Neuronal stem cell (in vitro differentiated cells): Measurements from ENCODE around the gene FERMT2.

Experiments
- DNase-seq: peaks from one replicate; pipeline ENCODE4 v3.0.0-alpha.2; 2013; ENCODE audit warnings: low spot score
- H2AFZ ChIP-seq: one replicate; pipeline ENCODE4 v1.6.1; 2013; ENCODE audit warnings: mild to moderate bottlenecking, low read length, inconsistent platforms
- H2AK5ac ChIP-seq: 2 replicates; pipeline ENCODE4 v1.6.1; 2013; ENCODE audit warnings: low read depth, mild to moderate bottlenecking, inconsistent platforms, low read length, moderate library complexity, mixed read lengths
- H2BK120ac ChIP-seq: 2 replicates; pipeline ENCODE4 v1.6.1; 2013; ENCODE audit warnings: low read depth, mild to moderate bottlenecking, inconsistent platforms, low read length, moderate library complexity, mixed read lengths
- H2BK12ac ChIP-seq: one replicate; pipeline ENCODE4 v1.6.1; 2013; ENCODE audit warnings: low read length, inconsistent platforms
- H2BK15ac ChIP-seq: 2 replicates; pipeline ENCODE4 v1.6.1; 2013; ENCODE audit warnings: mild to moderate bottlenecking, low read length, inconsistent platforms, mixed read lengths
- H2BK5ac ChIP-seq: one replicate; pipeline ENCODE4 v1.6.1; 2013; ENCODE audit warnings: inconsistent platforms, mild to moderate bottlenecking, low read length, moderate library complexity
- H3K14ac ChIP-seq: one replicate; pipeline ENCODE4 v1.6.1; 2013; ENCODE audit warnings: low read length, inconsistent platforms
- H3K18ac ChIP-seq: 2 replicates; pipeline ENCODE4 v1.6.1; 2013; ENCODE audit warnings: low read length, inconsistent platforms
- H3K23ac ChIP-seq: 2 replicates; pipeline ENCODE4 v1.6.1; 2013; ENCODE audit warnings: low read depth, mild to moderate bottlenecking, mixed read lengths, low read length, inconsistent platforms; ENCODE audit not compliant: poor library complexity
- H3K27ac ChIP-seq: replicated peaks from 3 replicates; pipeline ENCODE4 v1.5.1; 2013; ENCODE audit warnings: low read length, inconsistent platforms
- H3K27me3 ChIP-seq, 3 experiments: 2 replicates each; pipeline ENCODE4 v1.6.1; 2013; ENCODE audit warnings: low read length in 3 of 3, mild to moderate bottlenecking in 2 of 3, inconsistent platforms in 1 of 3, low read depth in 1 of 3, mixed read lengths in 1 of 3, moderate library complexity in 1 of 3; ENCODE audit not compliant: control insufficient read depth in 3 of 3, insufficient read depth in 3 of 3
- H3K36me3 ChIP-seq, 2 donors: replicated peaks in 1 of 2; 2 replicates each; pipeline ENCODE4 v1.6.1; 2013; ENCODE audit warnings: low read length in 2 of 2; ENCODE audit not compliant: control insufficient read depth in 2 of 2, insufficient read depth in 2 of 2
- H3K4ac ChIP-seq: 2 replicates; pipeline ENCODE4 v1.6.1; 2013; ENCODE audit warnings: inconsistent platforms, mild to moderate bottlenecking, low read length, moderate library complexity
- H3K4me1 ChIP-seq, 2 donors: 1 replicate in 1 of 2; 2 replicates in 1 of 2; pipeline ENCODE4 v1.6.1; 2013; ENCODE audit warnings: low read length in 2 of 2, low read depth in 1 of 2; ENCODE audit not compliant: control insufficient read depth in 2 of 2, insufficient read depth in 1 of 2
- H3K4me2 ChIP-seq: one replicate; pipeline ENCODE4 v1.6.1; 2013; ENCODE audit warnings: mild to moderate bottlenecking, low read length, inconsistent platforms; ENCODE audit not compliant: insufficient read depth, poor library complexity, severe bottlenecking
- H3K4me3 ChIP-seq, 2 donors: 2 replicates each; pipeline ENCODE4 v1.5.1; 2013; ENCODE audit warnings: low read length in 2 of 2, mild to moderate bottlenecking in 2 of 2, inconsistent platforms in 1 of 2, moderate library complexity in 1 of 2
- H3K79me1 ChIP-seq: one replicate; pipeline ENCODE4 v1.6.1; 2013; ENCODE audit warnings: low read depth, mild to moderate bottlenecking, inconsistent platforms, low read length, moderate library complexity
- H3K9ac ChIP-seq: one replicate; pipeline ENCODE4 v1.6.1; 2013; ENCODE audit warnings: mild to moderate bottlenecking, low read depth, low read length, inconsistent platforms; ENCODE audit not compliant: poor library complexity
- H3K9me3 ChIP-seq, 2 donors: replicated peaks in 1 of 2; 2 replicates each; pipeline versions ENCODE3 to v1.6.1; 2013; ENCODE audit warnings: low read length in 2 of 2, mild to moderate bottlenecking in 2 of 2, inconsistent platforms in 1 of 2, low read depth in 1 of 2, mixed read lengths in 1 of 2, moderate library complexity in 1 of 2; ENCODE audit not compliant: control insufficient read depth in 2 of 2, insufficient read depth in 1 of 2
- H4K8ac ChIP-seq: one replicate; pipeline ENCODE4 v1.6.1; 2013; ENCODE audit warnings: low read depth, mild to moderate bottlenecking, inconsistent platforms, low read length, moderate library complexity
- H4K91ac ChIP-seq: one replicate; pipeline ENCODE4 v1.6.1; 2013; ENCODE audit warnings: low read length, low read depth, mild to moderate bottlenecking, inconsistent platforms; ENCODE audit not compliant: poor library complexity
- WGBS, 2 donors: extraction: QIAGEN DNeasy Blood & Tissue Kit; methylation state at CpG; one replicate each; pipeline ENCODE4 v1.1.7; 2013; ENCODE audit warnings: missing lambda C conversion rate in 2 of 2, mixed read lengths in 1 of 2; ENCODE audit not compliant: insufficient read length in 2 of 2, insufficient replicate concordance in 1 of 2; ENCODE audit errors: extremely low coverage in 2 of 2; 5-methylcytosine and 5-hydroxymethylcytosine counted together

FERMT2 gene

DNA sequence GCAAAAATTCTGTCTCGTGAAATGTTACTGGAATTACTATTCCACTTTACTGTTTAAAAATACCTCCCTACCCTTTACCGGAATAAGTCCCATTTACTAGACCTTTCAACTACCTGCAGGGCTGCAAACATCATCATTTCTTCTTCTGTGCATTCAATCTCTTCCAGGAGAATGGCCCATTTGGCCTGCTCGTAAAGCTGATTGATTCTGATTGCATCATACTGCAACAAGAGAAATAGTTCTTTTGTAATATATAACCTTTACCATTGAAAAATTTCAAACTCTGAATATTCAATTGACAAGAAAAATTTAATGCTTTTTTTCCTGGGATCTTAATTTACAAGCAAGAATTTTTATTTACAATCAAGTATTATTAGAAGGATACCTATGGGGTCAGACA, 72.4 kb downstream of the FERMT2 start:
- Histone ChIP-seq H2AFZ (no peak overlapping the region), H3K18ac (no peak overlapping the region), H2BK15ac (no peak overlapping the region), H3K9ac (no peak overlapping the region), H4K91ac (no peak overlapping the region), H3K27ac (no peak overlapping the region), H3K4ac (no peak overlapping the region), H2AK5ac (no peak overlapping the region), H3K27me3 (no peaks in the 10 kb centered on the region), H3K23ac (no peak overlapping the region), H2BK5ac (no peak overlapping the region), H2BK12ac (no peak overlapping the region), H3K4me1 (no peaks in the 10 kb centered on the region), H3K4me3 (no peak overlapping the region), H2BK120ac (no peak overlapping the region), H3K36me3 (peaks cover 8 to 86% of the 10 kb centered on the region in 2 donors), H3K14ac (no peak overlapping the region), H3K9me3 (no peaks in the 10 kb centered on the region), H3K4me2 (no peak overlapping the region), H3K79me1 (no peaks in the 10 kb centered on the region), H4K8ac (no peak overlapping the region)
- DNase-seq, result no peak
- no CpG with 5 or more reads among the region's 3 CpGs for WGBS, 2 donors

DNA sequence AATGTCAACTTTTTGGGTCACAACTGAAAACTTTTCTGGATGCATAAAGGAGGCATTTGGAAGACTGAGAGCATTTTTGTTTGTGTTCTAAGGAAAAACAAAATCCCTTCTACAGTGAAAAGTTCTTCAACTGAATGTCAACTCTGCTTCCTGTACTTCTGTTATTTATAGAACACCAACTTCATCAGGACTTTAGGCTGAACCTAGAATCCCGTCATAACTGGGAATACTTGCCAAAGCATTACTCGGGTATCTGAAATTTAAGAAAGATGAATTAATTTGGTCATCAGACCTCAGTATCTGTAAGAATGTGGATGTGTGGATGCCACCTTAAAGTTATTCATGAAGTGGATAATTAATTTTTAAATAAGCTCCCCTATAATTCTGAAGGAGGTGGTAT, 73.2 kb downstream of the FERMT2 start:
- Histone ChIP-seq H3K4me3 (no peak overlapping the region), H2BK15ac (no peak overlapping the region), H3K18ac (no peak overlapping the region), H2BK120ac (no peak overlapping the region), H3K36me3 (peaks cover 14 to 91% of the 10 kb centered on the region in 2 donors), H2BK5ac (no peak overlapping the region), H2AFZ (no peak overlapping the region), H3K9me3 (no peaks in the 10 kb centered on the region), H2BK12ac (no peak overlapping the region), H3K14ac (no peak overlapping the region), H3K4me2 (no peak overlapping the region), H3K9ac (no peak overlapping the region), H4K8ac (no peak overlapping the region), H2AK5ac (no peak overlapping the region), H3K23ac (no peak overlapping the region), H3K27me3 (no peaks in the 10 kb centered on the region), H3K27ac (no peak overlapping the region), H3K4ac (no peak overlapping the region), H4K91ac (no peak overlapping the region), H3K4me1 (no peaks in the 10 kb centered on the region), H3K79me1 (no peaks in the 10 kb centered on the region)
- no CpG with 5 or more reads among the region's 2 CpGs for WGBS, 2 donors
- no peak for DNase-seq

DNA sequence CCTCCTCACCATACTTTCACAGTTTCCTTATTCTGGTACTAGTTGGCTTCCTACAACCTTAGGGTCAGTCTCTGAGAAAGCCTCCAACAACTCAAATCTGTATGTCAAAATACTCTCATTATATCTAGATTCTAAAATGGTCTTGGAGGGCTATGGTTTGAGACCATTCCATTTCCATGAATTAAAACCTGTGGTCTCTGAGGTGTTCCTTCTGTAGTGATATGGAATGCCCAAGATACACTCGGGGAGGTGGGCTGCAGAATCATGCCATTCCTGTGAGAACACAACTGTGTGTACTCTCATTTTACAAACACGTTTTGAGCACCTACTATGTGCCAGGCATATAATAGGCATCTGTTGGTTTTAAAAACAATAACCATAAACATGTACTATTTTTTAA, 74.0 kb downstream of the FERMT2 start:
- Histone ChIP-seq H4K8ac (no peak overlapping the region), H3K27ac (no peak overlapping the region), H3K79me1 (no peaks in the 10 kb centered on the region), H3K4me2 (no peak overlapping the region), H2BK12ac (no peak overlapping the region), H2AFZ (no peak overlapping the region), H3K14ac (no peak overlapping the region), H2BK5ac (no peak overlapping the region), H2AK5ac (no peak overlapping the region), H3K23ac (no peak overlapping the region), H3K4me1 (no peaks in the 10 kb centered on the region), H2BK15ac (no peak overlapping the region), H3K18ac (no peak overlapping the region), H3K4me3 (no peak overlapping the region), H3K27me3 (no peaks in the 10 kb centered on the region), H3K36me3 (peaks cover 20 to 100% of the 10 kb centered on the region in 2 donors), H2BK120ac (no peak overlapping the region), H4K91ac (no peak overlapping the region), H3K4ac (no peak overlapping the region), H3K9ac (no peak overlapping the region), H3K9me3 (no peaks in the 10 kb centered on the region)
- DNase-seq, result no peak
- WGBS, 2 donors, result no CpG with 5 or more reads among the region's 2 CpGs

DNA sequence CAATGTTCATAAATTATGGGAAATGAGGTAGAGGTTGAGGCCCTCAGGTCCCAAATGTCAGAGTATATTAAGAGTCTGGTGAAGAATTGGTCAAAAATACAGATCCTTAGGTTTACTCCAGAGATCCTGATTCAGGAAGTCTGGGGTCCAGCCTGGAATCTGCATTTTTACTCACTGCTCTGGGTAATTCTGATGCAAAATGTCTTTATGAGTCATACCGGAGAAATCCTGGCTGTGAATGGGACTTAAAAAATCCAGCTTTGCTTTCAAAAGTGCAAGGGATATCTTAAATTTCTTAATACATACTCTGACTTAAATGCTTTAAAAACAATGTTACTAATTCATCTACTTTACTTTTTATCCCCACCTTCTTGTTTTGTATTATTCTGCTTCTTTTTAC, 74.5 kb downstream of the FERMT2 start:
- H4K8ac ChIP-seq, result no peak overlapping the region
- H3K18ac ChIP-seq, result no peak overlapping the region
- H3K27ac ChIP-seq, result no peak overlapping the region
- no peak overlapping the region for H3K9ac ChIP-seq
- no peak for DNase-seq
- H2AK5ac ChIP-seq, result no peak overlapping the region
- no peak overlapping the region for H3K14ac ChIP-seq
- no peaks in the 10 kb centered on the region for H3K9me3 ChIP-seq
- no peak overlapping the region for H2BK120ac ChIP-seq
- no CpG with 5 or more reads among the region's 1 CpG for WGBS, 2 donors
- no peak overlapping the region for H2AFZ ChIP-seq
- no peak overlapping the region for H3K4ac ChIP-seq
- H3K4me2 ChIP-seq, result no peak overlapping the region
- no peak overlapping the region for H2BK5ac ChIP-seq
- H3K36me3 ChIP-seq, result peaks cover 22 to 100% of the 10 kb centered on the region in 2 donors
- no peak overlapping the region for H3K23ac ChIP-seq
- H3K4me3 ChIP-seq, result no peak overlapping the region
- no peaks in the 10 kb centered on the region for H3K4me1 ChIP-seq
- no peaks in the 10 kb centered on the region for H3K27me3 ChIP-seq
- no peak overlapping the region for H4K91ac ChIP-seq
- H3K79me1 ChIP-seq, result no peaks in the 10 kb centered on the region
- no peak overlapping the region for H2BK15ac ChIP-seq
- no peak overlapping the region for H2BK12ac ChIP-seq
